NCI-H748 (cell line): ENCODE data around the gene ADGRL3.

Experiments
- DNase-seq: peaks from one replicate; lab custom pipeline; 2025; ENCODE audit not compliant: unreplicated experiment; lab: John Stamatoyannopoulos, UW

The ADGRL3 gene

GRCh38 chr4:61860376-61860775 lies 660.2 kb downstream of the ADGRL3 start:
- DNase-seq, result no peak

DNA sequence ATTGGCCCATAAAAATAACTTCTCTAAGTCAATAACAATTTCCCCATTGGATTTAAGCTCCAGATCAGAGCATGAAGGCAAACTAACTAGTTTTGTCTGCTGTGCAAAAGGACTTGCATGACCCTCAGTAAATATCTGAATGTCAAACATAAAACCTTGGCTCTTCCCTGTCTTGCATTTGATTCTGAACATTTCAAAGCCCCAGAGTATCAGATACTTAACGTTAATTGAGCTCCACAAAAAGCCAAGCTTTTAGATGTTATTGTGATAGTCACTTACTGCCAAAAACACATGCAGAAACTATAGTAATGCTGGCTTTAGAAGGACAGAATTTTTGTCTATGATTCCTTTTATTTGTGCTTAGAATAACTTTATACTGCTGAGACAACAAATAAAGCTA lies 664.2 kb downstream of the ADGRL3 start:
- DNase-seq, result no peak

- DNase-seq, result no peak
Measured at GRCh38 chr4:61866378-61867030, 666.4 kb downstream of the ADGRL3 start.

DNA sequence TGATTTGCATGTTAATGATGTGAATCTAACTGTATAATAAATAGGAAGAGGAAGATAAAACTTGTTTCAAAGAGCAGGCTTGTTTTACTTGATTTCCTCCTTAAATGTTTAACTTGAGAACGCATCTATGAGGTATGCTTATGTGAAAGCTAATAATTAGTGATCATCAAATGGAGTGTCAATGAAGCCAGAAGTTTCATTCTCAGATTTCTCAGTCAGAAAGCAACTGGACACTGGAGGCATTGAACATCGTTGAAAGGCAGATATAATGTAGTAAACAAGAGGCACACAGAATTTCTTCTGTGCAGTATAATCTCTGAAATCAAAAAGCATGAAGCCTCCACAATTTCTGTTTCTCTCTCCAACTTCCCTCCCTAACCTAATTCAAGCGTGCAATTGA lies 672.9 kb downstream of the ADGRL3 start:
- no peak for DNase-seq

- no peak for DNase-seq
Measured at GRCh38 chr4:61877266-61877665, 677.1 kb downstream of the ADGRL3 start.

DNA sequence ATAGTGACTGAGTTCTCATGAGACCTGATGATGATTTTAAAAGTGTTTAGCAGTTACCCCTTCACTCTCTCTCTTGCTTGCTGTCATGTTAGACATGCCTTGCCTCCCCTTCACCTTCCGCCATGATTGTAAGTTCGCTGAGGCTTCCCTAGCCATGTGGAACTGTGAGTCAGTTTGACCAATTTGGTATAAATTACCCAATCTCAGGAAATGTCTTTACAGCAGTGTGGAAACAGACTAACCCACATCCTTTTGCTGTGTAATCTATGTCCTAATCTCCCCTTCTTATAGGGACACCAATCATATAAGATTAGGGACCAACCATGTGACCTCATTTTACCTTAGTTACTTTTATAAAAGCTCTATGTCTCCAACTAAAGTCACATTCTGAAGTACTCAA lies 677.8 kb downstream of the ADGRL3 start:
- no peak for DNase-seq

- no peak for DNase-seq
Measured at GRCh38 chr4:61882381-61882780, 682.3 kb downstream of the ADGRL3 start.

DNA sequence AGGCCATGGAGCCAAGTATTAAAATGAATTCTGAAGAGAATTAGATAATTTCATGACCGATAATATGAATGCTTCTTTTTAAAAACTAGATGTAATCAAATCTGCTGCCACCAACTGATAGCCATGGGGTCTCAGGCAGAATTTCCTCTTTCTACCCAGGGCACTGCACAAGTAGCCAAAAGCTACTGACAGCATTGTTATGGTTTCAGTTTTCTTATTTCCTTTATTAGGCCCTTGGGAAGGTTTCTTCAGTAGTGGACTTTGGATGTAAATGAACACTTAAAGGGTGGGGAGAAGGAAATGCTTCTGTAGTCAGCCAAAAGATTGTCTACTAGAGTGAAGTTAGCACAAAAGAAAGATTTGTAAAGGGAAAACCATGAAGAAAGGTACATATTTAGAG lies 686.0 kb downstream of the ADGRL3 start:
- no peak for DNase-seq

DNA sequence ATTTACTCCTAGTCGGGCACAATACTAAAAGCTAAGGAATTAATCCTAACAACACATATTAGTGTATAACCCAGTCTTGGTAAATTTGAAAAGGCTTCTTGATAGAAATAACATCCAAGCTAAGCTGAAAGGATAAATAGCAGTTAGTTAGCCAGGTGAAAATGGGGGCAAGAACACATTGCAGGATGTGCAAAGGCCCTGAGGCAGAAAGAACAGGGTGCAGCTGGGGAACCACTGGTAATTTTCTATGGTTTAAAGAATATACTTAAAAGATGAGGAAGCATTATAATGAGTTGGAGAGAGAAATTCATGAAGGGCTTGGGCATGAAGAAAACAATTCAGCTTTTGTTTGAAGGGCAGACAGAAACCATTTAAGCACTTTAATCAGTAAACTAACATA lies 689.0 kb downstream of the ADGRL3 start:
- no peak for DNase-seq

DNA sequence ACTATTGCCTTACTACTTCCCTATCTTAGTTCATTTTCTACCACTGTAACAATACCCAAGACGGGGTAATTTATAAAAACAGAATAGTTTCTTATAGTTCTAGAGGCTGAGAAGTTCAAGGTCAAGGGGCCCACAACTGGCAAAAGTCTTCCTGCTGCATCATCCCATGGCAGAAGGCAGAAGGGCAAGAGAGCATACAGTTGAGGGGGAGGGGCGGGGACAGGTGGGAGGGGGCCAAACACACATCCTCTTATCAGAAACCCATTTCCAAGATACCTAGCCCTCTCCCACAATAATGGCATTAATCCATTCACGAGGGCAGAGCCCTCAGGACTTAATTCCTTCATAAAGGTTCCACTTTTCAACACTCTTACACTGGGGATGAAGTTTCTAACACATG lies 690.2 kb downstream of the ADGRL3 start:
- DNase-seq, result no peak

DNA sequence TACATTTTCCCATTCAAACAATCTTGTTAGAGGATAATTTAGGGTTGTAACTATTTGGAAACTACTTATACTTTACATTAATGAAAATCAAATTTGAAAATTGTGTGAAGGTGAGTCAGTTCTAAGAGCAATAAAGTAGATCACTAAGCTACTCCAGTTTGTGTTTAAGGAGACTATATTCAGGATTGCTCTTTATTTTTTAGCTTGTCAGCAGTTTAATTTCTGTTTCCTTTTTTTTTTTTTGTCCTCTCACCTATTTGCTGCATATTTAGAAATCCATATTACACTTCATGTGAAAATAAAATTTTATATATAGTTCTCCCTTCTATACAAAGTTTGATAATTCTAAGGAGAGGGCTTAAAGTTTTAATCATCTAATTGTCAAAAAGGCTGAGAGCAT lies 691.8 kb downstream of the ADGRL3 start:
- DNase-seq, result no peak

DNA sequence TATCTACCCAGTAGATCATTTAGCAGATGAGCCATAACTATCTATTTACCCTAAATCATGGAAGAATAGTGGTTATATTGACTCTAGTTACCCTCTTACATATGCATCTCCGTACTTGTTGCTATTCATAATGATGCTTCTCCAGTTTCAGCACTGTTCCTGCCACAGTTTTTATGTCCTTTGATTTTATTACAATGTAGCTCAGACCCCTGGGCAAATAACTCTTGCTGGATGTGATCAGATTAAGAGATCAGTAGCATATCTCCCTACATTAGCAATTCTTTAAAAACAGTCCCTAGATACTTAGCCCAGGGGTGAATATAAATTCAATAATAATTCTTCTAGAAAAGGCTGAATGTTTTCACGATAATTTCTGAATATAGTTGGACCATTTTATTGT lies 696.5 kb downstream of the ADGRL3 start:
- DNase-seq, result peak; percentile 30

- no peak for DNase-seq
Measured at GRCh38 chr4:61909031-61909430, 708.9 kb downstream of the ADGRL3 start.

DNA sequence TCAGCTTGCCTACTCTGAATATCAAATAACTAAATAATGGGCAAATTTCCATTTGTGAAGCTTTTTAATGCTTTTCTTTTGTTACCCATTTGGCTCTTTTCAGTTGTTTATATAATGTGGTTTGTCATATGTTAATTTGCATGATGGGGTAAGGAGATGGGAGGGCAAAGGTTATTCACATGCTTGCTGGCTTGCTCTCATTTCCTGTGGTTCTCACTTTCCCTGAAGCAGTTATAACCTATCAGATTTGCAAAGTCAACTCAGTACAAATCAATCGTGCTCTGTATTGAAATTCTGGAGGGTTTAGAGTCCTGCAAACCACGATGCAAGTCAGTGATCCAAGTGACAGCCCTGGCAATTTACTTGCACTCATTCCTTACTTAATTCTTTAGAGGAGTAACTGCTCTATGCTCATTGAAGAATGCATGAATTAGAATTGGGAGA lies 711.2 kb downstream of the ADGRL3 start:
- DNase-seq, result no peak

DNA sequence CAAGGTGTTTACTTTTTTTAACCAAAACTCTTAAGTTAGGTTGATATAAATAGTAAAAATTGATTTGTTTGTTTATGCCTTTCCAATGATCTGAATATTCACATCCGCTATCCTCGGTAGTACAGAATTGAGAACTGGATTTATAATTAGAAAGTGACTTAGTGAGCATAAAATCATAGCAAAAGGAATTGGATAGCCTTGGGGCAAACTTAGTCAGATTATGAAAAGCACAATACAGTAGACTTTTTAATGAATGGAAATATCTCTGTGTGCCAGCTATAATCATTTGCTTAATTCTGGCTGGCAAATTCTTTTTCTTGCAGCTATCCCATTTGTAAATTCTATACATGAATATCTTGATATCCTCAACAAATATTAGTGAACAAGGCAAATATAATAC lies 713.5 kb downstream of the ADGRL3 start:
- DNase-seq, result no peak

- no peak for DNase-seq
Measured at GRCh38 chr4:61915501-61915900, 715.4 kb downstream of the ADGRL3 start.

DNA sequence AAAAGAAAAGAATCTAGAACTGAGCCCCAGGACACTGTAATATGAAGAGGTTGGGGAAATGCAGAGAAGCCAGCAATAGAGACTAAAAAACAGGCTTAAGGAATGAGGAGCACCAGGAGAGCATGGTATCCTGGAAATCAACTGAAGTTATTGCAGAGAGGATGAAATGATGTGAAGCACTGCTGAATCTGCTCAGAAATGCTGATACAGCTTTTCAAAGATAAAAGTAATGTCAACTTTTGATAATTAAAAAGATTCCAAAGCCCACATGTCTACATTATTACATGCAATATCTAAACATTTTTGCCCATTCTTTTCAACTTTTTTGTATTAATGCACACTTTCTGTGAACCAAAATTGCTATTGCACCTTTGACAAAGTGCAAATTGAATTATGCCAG lies 718.4 kb downstream of the ADGRL3 start:
- DNase-seq, result no peak

DNA sequence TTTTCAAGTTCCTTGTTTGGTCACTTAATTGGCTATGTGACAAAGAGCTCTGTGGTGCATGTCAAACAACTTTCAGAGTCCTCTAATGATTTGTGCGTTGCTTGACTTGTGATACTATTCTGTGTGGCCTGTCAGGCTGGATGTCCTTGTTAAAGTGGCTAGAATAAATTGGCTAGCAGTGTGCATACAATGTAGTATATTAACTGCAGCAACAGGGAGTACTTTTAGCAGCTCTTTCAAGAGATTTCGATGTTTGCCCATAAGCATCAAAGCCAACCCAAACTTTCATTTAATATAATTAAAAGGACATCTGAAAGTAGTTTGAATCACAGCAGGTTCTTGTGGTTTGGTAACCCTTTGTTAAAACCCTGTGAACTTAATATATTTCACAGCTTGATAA lies 718.9 kb downstream of the ADGRL3 start:
- DNase-seq, result peak; percentile 79

- DNase-seq, result peak; percentile 10
Measured at GRCh38 chr4:61919561-61919960, 719.4 kb downstream of the ADGRL3 start.

DNA sequence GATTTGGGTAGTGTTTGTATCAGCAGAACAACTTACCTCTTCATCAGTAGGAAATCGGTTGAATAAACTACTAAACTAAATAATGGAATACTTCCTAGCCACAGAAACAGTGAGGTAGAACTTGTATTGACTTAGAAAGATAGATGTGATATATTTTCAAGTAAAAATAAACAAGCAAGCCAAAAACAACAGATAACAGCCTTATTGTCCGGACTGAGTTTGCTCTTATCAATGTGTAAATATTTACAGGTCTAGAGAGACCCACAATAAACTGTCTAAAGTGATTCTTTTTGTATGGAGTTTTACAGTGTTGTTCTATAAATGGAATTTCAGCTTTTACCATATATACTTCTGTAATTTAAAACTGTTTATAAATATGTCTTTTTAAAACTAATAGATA lies 721.8 kb downstream of the ADGRL3 start:
- peak; percentile 31 for DNase-seq

DNA sequence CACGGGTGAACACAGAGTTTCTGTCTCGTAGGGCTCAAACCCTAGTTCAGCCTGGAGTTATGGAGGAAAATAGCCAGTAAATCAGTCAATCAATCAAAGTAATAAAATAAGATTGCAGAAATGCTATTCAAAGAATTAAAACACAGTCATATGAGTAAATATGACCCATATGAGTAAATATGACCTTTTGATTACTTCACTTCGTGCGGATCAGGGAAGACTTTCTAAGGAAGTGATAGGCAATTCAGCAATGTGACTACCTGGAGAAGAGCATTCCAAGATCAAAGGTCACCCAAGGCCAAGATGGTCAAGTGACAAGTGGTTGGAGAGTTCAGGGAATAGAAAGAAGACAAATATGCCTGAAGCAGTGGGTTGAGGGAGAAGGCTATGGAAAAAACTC lies 722.6 kb downstream of the ADGRL3 start:
- DNase-seq, result no peak

GRCh38 chr4:61923179-61923578 lies 723.1 kb downstream of the ADGRL3 start:
- no peak for DNase-seq

DNA sequence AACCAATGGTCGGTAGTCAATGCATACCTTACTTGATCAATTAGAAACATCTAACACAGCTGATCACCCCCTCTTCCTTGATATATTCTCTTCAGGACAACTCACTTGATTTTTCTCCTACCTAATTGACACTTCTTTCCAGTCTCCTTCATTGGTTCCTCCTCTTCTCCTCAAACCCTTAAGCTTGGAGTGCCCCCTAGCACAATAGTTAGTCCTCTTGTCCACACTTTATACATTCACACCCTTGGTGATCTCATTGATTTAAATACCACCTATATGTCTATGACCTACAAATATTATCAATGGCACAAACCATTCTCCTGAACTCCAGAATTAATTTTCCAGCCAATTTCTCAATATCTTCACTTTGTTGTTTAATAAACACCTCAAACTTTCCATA lies 724.0 kb downstream of the ADGRL3 start:
- DNase-seq, result peak; percentile 30
